Stimulated activated CD4-positive, alpha-beta T cell treated with anti-CD3 and anti-CD28 coated beads, Interleukin-12 subunit alpha, Interleukin-12 subunit beta, amount 100 ng/mL, for 48 hours (primary cell): ENCODE measurements around the gene KNDC1.
"Not testable (repeated sequence)": the region's sequence is repeated elsewhere in the genome, so short reads cannot be mapped to it uniquely, and the experiment has no call there.

Source experiments
- DNase-seq, 3 donors: peaks; one replicate each; pipeline ENCODE4 v3.0.0-alpha.2; 2020; ENCODE audit warnings: low read depth in 2 of 3, low spot score in 1 of 3

KNDC1 gene

DNA sequence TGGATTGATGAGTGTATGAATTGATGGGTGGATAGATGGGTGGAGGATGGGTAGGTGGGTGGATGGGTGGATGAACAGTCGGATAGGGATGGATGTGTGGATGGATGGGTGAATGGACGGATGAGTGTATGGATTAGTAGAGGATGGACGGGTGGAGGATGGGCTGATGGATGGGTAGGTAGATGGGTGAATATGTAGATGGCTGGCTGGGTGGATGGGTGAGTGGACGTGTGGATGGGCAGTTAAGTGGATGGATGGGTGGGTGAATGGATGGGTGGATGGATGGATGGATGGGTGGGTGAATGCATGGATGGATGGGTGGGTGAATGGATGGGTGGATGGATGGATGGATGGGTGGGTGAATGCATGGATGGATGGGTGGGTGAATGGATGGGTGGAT lies 15.6 kb downstream of the KNDC1 start:
- not testable (repeated sequence) for DNase-seq

DNA sequence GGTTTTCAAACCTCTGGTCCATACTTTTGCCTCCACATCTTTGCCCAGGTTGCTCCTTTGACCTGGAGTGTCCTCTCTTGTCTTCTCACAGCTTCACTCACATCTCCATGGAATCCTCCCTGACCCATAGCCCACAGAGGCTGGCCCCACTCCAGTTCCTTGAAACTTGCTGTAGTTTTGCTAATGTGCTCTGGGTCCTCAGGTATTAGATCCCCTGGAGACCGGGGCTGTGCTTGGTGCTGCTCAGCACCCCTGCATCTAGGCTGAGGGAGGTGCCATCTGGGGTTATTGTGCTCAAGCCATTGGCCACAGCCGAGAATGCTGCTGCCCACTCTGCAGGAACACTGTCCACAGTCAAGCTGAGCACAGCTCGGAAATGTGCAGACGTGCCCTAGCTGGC lies 16.5 kb downstream of the KNDC1 start:
- DNase-seq: no peak

DNA sequence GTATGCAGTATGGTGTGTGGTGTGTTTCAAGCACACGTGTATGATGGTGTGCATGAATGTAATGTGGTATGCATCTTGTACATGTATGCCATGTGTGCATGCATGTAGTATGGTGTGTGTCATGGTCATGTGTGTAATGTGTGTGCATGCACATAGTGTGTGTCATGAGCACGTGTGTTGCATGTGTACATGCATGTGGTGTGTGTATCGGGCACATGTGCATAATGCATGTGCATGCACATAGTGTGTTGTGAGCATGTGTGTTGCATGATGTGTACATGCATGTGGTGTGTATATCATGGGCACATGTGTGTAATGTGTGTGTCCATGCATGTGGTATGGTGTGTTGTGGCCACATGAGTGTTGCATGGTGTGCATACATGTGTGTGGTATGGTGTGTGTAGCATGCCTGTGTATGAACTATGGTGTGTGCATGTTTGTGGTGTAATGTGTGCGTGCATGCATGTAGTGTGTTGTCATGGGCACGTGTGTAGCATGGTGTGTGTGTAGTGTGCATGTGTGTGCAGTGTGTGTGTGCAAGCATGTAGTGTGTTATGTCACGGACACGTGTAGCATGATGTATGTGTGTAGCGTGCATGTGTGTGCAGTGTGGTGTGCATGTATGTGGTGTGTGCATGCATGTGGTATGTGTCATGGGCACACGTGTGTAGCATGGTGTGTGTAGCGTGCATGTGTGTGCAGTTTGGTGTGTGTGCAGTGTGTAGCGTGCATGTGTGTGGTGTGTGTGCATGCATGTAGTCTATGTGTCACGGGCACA lies 17.6 kb downstream of the KNDC1 start:
- no peak for DNase-seq

DNA sequence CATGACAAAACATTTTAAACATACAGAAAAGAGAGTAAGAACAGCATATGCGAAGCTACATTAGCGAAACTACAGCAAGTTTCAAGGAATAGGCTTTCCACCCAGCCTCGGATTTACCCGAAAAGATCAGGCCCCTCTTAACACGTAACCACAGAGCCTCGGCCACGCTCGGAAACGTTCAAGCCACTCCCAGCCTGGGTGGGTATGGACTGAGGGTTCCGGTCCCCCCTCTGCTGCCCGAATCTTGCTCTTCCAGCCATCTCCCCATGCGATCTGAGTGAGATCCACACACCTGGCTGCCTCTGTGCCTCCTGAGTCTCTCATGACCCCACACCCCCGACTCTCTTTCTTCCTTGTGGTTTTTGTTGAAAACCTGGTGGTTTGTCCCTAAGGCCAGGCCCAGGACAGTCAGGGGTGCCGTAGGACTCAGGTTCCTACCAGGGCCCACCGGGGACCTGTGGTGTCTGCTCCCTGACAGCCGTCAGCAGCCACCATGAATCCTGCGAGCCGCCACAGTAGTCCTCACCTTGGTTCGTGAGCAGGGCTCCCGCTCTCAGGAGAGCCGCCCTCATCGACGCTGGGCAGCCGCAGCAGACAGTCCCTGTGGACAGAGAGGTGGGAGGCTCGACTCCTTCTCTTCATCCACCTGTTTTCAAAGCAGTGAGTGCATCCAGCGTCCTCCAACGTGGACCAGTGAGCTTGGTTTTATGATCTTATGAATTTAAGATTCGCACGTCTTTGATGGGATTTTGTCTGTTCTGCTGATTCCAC lies 18.5 kb downstream of the KNDC1 start:
- DNase-seq: no peak

DNA sequence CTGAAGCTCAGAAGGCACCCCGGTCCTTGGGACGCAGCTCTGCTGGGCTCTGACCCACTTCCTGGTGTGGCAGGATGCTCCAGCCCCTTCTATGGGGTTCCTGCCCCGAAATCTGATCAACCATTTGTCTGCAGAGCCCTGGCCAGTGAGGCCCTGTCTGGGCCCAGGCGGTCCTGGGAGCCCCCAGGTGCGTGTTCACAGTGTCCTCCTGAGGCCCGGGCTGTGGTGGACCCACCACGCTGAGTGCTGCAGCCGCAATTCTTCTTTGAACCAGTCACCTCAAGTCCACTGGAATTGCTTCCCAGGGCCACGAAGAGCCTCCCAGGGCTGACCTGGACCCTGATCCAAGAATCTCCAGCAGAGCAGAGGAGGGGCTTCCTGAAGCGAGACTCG lies 19.1 kb downstream of the KNDC1 start:
- DNase-seq: no peak

DNA sequence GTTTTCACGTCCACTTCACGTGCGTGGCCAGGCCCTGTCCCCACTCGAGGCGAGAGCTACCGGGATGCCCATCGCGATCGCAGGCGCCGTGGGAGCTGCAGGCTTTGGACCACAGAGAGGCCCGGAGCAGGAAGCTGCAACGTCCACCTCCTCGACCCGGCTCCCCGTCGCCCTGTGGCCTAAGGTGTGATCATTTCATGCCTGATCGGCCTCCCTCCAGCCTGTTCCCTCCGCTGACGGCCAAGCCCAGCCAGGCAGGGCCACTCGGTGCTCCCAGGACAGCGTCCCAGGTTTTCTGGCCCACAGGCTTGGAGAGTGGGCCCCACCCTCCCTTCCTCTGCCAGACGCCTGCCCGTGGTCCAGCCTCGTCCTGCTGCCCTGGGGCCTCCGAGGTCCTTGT lies 19.6 kb downstream of the KNDC1 start:
- DNase-seq: no peak

DNA sequence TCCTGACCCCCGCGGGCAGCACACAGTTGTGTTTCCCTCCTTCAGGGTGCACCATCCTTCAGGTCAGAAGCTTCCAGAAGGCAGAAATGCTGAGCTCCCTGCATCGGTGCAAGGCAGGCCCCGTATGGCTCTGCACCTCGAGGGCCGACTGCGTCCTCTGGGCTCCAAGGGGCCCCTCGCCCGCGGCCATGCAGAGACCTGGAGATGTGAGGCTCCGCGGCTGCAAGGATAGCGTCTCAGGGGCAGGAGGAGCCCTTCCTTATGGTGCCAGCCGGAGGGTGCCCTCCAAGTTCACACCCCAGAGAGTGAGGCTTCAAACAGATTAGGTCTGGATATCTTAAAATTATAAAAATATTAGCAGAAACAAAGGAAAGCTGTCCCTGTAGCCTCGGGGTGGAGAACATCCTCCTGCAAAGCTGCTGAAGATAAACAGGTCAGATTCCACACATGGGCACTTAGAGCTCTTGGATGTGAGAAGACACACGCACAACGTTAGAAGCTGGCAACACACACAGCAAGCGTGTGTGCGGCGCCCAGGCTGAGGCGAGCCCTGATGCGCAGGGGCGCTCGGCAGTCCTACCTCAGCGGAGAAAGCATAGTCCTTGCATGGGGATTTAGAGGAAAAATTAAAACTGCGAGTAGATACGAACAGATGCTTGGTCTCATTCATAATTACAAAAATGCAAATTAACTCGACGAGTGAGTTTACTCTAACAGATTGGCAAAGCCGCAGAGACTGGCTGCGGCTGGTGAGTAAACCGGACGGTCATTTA lies 20.4 kb downstream of the KNDC1 start:
- DNase-seq: no peak

DNA sequence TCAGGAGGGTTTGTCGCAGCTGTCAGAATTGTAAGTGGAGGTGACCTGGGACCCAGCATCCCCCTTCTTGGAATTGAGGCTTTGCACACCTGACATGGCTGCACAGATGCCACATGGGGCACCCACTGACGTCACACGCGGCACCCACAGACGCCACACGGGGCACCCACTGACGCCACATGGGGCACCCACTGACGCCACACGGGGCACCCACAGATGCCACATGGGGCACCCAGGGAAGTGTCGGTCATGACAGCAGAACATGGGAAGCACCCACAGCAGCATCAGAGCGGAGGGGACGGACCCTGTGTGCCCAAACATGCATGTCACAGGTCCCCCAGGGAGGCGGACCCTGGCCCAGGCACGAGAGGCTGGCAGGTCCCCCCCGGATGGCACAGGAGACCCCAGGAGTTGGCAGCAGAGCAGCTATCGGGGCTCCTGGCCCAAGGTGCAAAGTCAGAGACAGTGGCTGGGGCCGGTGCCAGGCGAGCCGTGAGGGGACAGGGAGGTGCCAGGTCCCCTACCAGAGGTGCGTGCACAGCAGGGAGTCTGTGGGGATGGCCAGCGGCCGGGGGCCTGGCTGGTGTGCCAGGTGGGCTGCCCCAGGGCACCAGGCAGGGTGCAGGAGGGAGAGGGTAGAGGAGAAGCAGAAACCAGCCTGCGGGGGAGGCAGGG lies 21.1 kb downstream of the KNDC1 start:
- no peak for DNase-seq

DNA sequence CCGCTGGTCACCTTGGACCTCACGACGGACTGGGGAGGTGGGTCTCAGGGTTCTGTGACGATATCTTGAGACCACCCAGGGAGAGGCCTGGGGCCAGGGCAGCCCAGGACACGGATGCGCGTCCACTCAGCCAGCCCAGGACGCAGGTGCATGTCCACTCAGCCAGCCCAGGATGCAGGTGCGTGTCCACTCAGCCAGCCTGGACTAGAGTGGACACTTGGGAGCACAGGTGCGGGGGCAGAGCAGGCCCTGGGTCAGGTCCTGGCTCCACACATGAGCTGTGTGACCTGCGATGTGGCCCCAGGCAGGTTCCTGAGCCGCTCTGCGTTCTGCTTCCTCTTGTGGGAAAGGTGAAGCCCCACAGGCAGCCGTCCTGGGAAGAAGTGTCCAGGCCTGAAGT lies 22.2 kb downstream of the KNDC1 start:
- no peak for DNase-seq

DNA sequence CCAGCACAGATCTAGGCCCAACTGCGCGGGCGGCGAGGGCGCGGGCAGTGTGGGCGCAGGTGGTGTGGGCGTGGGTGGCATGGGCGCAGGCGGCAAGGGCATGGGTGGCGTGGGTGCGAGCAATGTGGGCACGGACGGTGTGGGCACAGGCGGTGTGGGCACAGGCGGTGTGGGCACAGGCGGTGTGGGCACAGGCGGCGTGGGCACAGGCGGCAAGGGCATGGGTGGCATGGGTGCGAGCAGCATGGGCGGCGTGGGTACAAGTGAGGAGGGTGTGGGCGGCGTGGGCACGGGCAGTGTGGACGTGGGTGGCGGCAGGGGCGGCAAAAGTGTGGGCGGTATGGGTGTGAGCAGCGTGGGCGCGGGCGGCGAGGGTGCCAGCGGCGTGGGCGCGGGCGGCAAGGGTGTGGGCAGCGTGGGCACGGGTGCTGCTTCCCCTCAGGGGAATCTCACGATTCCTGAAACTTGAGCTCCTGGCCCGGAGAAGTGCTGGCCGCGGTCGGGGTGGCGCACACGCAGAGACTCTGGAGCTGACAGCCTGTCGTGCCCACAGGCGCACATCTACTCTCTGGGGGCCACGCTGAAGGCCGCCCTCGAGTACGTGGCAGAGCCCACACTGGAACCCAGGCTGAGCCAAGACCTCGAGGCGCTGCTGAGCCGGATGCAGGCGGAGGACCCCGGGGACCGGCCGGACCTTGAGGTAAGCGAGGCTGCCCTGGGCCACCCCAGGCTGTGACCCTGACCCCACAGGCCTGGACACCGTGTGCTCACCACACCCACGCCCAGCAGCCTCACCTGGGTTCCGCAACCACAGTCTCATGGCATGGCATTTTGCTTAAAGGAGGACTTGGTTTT lies 23.0 kb downstream of the KNDC1 start:
- no peak for DNase-seq

DNA sequence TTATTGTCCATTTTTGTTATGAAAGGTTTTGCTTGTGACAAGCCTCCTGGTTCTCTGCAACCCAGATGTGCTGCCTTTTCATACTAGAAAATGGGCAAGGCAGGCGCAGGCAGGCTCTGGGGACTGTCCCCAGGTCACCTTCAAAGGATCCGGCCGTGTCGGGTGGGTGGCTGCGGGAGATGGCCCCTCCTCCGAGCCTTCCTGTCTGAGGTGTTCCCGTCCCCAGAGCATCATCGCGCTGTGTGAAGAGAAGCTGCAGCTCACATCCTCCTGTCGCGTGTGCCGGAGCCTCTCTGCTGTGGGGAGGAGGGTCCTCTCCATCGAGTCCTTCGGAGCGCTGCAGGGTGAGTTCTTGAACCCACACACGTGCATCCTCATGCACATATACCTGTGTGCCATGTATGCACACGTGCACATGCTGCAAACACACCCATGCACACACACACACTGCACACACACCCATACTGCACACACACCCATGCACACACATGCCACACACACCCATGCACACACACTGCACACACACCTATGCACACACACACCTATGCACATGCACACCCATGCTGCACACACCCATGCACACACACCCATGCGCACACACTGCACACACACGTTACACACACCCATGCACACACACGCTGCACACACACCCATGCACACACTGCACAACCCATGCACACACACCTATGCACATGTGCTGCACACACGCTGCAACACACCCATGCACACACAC lies 23.8 kb downstream of the KNDC1 start:
- DNase-seq: no peak

DNA sequence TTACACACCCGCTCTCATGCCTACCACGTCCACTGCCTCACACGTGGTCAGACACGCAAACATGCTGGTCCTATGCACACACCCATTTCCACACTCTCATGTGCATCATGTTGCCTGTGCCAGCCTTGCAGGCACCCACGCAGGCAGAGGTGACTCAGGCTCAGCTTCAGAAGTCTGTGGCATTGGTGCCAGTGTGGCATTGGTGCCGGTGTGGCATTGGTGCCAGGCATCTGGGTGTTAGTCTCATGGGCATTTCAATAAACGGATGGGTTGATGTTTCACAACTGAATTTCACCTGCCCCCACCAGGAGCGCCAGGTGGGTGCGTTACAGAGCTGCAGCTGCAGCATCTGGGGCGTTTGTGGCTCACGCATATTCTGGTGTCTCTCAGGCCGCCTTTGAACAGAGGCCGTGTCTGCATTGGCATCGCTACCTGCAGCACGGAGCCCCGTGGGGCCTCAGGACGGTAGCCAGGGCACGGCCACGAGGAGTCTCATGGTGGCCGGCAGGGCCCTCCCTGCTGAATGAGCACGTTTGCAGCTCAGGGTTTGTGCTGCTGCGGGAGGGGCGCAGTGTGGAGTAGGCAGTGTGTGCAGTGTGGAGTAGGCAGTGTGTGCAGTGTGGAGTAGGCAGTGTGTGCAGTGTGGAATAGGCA lies 24.7 kb downstream of the KNDC1 start:
- no peak for DNase-seq

DNA sequence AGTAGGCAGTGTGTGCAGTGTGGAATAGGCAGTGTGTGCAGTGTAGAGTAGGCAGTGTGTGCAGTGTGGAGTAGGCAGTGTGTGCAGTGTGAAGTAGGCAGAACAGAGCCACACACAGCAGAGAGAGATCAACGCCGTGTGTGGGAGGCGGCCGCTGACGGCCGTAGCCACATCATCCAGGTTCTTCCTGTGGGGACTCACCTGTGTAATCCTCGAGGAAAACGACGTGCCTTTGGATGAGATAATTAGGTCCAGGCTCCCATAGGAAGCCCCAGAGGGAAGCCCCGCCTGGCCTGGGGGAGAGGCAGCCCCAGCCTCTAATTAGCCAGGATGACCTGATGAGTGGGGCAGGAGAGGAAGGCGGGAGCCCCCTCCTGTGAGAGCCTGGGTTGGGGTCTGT lies 25.4 kb downstream of the KNDC1 start:
- DNase-seq: no peak

DNA sequence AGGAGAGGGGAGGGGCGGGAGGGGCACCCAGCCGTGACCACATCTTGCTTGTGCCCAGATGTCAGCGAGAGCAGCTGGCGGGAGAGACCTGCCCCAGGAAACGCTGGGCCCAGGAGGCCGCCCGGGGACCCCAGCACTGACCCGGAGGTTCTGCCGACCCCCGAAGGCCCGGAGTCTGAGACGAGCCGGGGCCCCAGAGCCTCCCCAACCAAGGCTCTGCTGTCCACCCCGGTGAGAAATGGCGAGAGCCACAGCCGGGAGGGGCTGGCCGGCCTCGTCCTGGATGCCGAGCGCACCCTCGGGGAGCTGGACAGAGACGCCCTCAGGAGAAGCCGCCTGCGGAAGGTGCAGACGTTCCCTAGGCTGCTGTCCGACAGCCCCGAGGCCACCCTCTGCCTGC lies 25.9 kb downstream of the KNDC1 start:
- DNase-seq: no peak

DNA sequence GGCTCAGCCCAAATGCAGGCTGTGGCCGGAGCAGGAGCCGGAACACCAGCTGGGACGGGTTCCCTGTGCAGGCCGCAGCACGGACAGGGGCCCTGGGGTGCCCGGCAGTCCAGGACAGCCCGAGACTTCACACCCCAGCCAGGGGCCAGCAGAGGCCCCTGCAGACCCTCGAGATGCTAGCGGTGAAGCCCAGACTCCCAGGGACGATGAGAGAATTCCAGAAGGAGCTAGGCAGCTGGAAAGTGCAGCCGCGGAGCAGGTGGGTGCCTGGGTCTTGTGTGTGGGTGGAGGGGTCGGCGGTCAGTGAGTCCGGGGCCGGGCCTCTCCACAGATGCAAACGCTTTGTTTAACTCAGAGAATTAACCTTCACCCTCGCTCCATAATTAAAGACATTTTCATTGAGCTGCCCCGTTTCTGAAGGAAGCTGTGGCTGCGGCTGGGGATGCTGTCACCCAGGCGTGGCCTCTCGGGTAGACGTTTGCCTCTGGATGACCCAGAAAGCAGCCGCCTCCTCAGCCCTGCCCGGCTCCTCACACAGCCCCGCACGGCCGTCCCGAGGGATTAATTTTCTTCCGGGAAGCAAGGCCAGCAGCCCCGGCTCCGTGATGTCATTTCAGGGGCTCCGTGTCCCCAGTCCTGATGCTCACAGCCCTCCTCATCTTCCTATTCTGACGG lies 26.5 kb downstream of the KNDC1 start:
- DNase-seq: no peak

DNA sequence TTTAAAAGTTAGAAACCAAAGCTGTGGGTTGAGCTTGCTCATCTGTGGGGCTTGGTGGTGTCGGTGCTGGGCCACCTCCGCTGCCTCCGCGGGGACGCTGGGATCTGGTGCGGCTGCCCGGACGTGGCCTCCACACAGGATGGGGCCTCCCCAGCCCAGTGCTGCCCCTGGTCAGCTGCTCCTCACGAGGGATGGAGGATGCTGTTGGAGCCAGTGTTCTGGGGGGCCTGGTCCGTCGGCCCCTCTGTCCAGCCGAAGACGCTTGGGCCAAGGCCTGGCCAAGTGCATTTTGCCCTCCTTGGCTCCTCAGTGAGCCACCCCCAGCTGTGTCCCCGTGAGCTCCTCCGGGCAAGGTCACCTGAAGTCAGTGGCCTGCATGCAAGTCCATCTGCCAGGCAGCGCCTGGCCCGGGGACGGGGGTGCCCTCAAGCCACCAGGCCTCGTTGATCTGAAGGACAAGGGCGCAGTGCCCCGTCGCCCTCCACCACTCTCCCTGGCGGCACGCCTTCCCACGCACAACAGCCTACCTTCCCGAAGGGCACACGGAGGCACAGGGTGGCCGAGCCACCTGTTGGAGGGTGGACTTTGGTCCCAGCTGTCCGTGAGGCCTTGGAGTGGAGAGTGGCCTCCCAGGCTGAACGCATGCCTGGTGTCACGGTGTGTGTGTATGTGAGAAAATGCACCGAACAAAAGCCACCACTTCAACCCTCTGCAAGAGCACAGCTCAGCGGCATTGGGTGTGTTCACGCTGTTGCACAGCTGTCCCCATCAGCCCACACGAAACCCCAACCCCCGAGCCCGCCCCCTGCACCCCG lies 27.3 kb downstream of the KNDC1 start:
- no peak for DNase-seq

DNA sequence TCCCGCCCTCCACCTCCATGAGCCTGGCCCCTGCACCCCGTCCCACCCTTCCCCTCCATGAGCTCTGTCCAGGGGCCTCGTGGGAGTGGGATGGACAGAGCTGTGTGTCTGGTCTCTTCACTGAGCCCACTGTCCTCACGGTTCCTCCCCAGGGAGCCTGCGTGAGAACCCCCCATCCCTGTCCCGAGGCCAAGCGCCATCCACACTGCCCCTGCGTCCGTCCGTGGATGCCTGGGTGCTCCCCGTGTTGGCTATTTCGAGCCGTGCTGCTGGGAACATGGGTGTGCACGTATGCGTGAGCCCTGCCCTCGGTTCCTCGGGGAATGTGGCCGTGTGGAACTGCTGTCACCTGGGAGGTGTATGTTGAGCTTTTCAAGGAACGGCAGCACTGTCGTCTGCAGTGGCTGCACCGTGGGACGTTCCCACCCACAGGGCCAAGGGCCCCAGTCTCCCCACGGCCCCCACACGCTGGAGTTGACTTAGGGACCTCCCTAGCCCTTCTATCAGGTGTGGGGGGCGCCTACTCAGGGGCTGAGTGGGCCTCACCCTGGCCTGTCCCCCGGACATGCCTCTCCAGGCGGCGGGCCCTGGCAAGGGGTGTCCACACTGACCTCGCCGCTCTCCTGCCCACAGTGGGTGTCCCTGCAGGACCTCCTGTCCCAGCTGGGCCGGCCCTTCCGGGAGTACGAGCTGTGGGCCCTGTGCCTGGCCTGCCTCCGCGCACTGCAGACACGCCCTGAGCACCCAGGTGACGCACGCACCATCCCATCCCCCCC lies 28.1 kb downstream of the KNDC1 start:
- no peak for DNase-seq
